HT1080 (cell line): ENCODE data around the gene GLOD4. TPM values are rescaled to one million over a fixed set of nuclear protein-coding genes. Genes with fewer than 3 reads are reported as not detected.

Source experiments
- total RNA-seq: library from RNA; depleted of rRNA; stranded (reverse); fragments of >200 nt; shearing (Covaris generic); gene quantifications from 2 replicates; pipeline ENCODE4 v1.2.3, GENCODE V29; 2014; rRNA removed

The GLOD4 gene
- total RNA-seq, 1 experiment from 2014 or later = 59.4 TPM

Other genes with a start within 250 kb of the GLOD4 start
- gene VPS53, start 67.4 kb downstream of the GLOD4 start, total RNA-seq = 7.6 and 16.1 TPM in 2 replicates
- gene TLCD3A, start 49.7 kb downstream of the GLOD4 start, total RNA-seq = 27.0 and 39.4 TPM in 2 replicates
- gene GEMIN4, start 30.0 kb downstream of the GLOD4 start, total RNA-seq = 34.9 and 43.5 TPM in 2 replicates
- gene MRM3, start 73 bp upstream of the GLOD4 start, total RNA-seq = 49.7 and 58.0 TPM in 2 replicates
- 2.6 and 3.5 TPM in 2 replicates for gene NXN, start 197.5 kb upstream of the GLOD4 start, total RNA-seq
- 25.2 and 25.8 TPM in 2 replicates for gene TIMM22, start 214.8 kb upstream of the GLOD4 start, total RNA-seq